ENCODE results near the gene ACOXL.

DNA sequence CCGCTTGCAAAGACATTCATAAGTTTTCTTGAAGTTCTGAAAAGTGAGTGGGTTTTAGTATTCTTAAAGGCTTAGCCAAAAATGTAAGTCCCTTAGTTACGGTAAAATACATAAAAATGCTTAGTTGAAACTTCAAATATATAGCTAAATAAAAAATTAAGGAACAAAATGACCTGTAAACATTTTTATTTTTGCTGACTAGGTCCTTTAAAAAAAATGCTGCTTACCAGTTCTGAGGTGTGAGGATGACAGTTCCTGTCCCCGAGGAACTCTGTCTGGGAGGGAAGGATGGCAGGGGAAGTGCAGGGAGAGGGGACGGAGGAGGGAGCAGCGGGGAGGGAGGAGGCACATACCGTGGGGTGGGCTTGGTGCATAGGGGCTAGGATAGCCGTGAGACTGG is 285.5 kb downstream of the ACOXL start:
- TF ChIP-seq POLR2A (IDR thresholded peaks at IDR 0.05; ENCODE audit: low read length) (no peak), GATA1 (IDR thresholded peaks at IDR 0.05; ENCODE audit: low read depth, low read length) (no peak)

Measured in erythroblast (primary cell).